CD4-positive, alpha-beta T cell treated with Interleukin-1 beta for 1 hour (primary cell): ENCODE data around the gene ADCY7.
A peak's percentile ranks its signal among the peaks of the same experiment; 100 is the strongest.

Experiments
- DNase-seq, 2 donors: peaks; one replicate each; pipeline ENCODE4 v3.0.0-alpha.2; 2020 to 2022

Gene ADCY7

DNA sequence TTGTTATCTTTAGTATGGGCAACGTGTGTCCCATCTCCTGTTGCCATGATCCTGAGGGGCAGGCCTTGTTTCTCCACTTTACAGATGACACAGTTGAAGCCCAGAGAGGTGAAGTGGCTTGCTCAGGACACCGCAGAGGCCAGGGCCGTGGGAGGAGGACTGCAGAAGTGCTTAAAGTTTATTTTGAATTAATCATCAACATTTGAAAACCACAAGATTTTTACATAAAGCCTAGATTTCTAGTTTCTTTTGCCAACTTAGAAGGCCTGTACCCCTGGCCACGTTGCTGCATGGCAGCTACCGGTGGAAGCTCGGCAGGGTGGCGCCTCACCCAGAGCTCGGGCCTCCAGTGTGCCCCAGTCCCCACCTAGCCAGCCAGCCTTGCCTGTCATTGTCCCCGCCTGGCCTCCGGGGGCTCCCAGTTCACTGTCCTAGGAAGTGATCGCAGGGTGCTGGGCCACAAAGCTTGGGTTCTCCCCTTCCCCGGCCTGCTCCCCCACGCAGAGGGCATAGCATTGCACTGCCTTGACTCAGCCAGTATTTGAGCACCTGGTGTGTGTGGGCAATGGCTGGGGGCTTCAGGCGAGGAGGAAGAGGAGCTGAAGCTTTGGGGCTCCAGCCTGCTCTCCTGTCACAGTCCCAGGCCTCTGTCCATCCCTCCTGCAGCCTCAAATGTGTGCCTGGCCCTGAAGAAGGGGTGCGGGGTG is 14.8 kb upstream of the ADCY7 start:
- no peak for DNase-seq

DNA sequence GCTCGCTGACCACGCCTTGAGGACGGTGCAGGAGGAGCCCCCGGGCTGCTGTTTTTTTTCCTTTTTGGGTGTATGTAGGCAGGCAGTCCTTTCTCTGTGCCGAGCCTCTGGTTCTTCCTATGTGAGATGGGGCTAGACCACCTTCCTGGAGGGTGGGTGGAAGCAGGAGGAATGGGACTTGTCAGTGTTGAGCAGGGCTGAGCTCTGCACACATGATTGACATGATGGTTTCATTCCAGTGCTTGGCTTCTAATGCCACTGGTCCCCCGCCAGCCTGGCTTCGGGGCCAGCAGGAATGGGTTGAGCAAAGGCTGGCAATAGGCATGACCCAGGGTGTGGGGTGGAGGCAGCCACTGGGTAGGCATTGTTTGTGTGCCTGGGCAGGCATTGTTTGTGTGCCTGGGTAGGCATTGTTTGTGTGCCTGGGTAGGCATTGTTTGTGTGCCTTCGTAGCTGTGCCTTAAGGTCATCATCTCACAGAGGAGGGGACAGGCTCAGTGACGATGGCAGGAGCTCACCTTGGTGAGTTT is 14.2 kb upstream of the ADCY7 start:
- DNase-seq, result no peak

DNA sequence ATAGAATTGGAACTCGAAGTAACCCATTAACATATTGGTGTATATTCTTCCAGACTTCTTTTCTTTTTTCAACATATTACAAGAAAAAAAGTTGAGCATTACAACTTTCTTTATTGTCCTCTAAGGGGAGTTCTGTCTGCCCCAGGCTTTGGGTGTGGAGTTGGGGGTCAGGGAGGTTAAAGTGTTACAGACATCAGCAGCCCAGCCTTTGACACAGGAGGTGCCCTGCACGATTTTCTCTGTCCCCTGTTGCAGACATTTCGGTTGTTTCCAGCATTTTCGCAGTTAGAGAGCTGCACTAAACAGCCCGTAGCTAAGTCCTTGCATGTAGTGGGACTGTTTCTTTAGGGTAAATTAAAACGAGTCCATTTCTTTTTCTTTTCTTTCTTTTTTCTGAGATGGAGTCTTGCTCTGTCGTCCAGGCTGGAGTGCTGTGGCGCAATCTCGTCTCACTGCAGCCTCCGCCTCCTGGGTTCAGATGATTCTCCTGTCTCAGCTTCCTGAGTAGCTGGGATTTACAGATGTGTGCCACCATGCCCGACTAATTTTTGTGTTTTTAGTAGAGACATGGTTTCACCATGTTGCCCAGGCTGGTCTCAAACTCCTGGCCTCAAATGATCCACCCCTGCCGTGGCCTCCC is 13.4 kb upstream of the ADCY7 start:
- DNase-seq, result no peak

DNA sequence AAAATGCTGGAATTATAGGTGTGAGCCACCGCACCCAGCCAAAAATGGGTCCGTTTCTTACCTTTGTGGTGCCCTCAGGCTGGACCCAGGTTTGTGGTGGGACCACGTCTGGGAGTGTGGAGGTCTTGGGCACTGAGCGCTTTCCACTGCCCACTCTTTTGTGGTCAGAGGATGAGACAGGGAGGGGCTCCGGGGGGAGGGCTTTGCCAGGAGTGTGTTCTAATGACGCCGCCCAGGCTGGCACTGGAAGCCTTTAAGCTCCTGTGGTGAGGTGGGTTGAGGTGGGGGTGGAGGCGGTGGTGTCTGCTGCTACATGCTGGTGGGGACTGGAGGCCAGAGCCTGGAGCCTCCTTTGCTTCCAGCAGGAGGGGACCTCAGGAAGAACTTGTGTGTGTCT is 12.8 kb upstream of the ADCY7 start:
- DNase-seq, result no peak

DNA sequence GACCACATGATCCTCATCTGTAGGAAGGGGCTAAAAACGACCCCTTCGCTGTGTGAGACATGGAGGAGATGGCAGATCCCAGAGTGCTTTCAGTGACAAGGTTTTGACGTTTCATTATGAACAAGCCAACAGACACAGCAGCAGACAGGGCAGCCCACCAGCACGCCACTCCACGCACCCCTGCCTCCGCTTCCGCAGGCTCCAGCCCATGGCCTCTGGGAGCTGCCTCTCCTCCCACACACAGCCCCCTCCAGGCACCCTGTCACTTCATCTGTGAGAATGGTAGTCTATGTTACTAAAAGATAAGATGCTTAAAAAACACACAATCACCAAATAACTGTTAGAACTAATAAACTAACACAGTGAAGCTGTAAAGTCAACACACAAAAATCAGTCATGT is 12.3 kb upstream of the ADCY7 start:
- no peak for DNase-seq

DNA sequence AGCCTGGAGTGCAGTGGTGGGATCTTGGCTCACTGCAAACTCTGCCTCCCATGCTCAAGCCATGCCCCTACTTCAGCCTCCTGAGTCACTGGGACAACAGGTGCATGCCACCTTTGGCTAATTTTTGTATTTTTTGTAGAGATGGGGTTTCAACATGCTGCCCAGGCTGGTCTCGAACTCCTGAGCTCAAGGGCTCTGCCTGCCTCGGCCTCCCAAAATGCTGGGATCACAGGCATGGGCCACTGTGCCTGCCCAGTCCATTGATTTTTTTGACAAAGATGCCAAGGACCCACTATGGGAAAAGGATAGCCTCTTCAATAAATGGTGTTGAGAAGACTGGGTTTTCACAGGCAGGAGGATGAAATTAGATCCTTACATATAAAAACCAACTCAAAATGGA is 10.8 kb upstream of the ADCY7 start:
- no peak for DNase-seq

DNA sequence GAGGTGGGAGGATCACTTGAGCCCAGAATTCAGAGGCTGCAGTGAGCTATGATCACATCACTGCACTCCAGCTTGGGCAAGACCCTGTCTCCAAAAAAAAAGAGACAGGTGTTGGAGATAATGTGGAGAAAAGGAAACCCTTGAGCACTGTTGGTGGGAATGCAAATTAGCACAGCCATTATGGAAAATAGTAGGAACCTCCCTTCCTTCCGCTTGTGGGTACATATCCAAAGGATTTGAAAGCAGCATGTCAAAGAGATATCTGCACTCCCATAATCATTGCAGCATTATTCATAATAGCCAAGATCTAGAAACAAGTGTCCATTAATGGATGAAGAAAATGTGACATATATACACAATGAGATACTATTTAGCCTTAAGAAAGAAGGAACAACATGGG is 9.7 kb upstream of the ADCY7 start:
- no peak for DNase-seq

DNA sequence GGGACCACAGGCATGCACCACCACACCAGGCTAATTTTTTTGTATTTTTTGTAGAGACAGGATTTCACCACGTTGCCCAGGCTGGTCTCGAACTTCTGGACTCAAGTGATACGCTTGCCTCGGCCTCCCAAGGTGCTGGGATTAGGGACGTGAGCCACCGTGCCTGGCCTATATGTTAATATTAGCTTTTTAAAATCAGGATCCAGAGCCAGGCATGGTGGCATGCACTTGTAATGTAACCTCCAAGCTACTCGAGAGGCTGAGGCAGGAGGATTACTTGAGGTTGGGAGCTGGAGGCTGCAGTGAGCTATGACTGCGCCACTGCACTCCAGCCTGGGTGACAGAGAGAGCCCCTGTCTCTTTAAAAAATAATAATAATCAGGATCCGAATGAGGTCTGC is 8.5 kb upstream of the ADCY7 start:
- DNase-seq, result no peak

DNA sequence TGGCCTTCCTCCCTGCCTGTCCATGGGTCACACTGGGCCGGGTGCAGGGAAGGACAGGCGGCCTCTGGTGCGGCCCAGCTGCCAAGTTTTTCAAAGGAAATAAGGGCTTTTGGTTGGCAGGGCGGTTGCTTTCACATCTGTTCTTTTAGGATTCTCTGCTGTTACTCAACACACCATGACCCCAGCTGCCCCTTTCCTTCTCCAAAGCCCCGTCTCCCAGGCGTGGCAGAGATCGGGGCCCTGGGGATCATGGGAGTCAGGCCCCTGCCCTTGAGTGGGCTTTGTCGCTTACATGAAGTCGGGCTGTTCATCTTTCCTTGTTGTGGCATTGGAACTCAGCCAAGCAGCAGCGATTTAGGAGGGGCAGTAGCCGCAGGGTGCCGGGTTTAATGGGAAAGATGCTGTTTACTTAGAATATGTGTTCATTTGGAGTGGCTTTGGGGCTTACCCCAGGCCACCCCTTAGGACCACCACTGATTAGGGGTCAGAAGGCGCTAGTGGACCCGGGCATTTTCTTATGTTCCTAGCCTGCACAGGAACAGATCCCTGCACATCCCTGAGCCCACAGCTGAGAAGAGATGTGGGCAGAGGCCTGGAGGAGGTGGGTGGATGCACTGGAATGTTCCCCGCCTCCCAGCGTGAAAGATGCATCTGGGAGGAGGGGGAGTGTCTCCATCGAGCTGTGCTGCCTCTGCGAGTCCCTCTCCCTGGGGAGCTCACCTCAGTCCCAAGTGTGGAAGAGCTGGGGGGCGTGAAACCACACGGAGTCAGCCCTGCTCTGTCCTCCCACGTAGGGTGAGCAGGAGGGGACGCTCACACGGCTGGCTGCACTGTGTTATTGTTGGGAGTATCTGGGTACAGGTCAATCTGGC is 6.8 kb upstream of the ADCY7 start:
- no peak for DNase-seq

DNA sequence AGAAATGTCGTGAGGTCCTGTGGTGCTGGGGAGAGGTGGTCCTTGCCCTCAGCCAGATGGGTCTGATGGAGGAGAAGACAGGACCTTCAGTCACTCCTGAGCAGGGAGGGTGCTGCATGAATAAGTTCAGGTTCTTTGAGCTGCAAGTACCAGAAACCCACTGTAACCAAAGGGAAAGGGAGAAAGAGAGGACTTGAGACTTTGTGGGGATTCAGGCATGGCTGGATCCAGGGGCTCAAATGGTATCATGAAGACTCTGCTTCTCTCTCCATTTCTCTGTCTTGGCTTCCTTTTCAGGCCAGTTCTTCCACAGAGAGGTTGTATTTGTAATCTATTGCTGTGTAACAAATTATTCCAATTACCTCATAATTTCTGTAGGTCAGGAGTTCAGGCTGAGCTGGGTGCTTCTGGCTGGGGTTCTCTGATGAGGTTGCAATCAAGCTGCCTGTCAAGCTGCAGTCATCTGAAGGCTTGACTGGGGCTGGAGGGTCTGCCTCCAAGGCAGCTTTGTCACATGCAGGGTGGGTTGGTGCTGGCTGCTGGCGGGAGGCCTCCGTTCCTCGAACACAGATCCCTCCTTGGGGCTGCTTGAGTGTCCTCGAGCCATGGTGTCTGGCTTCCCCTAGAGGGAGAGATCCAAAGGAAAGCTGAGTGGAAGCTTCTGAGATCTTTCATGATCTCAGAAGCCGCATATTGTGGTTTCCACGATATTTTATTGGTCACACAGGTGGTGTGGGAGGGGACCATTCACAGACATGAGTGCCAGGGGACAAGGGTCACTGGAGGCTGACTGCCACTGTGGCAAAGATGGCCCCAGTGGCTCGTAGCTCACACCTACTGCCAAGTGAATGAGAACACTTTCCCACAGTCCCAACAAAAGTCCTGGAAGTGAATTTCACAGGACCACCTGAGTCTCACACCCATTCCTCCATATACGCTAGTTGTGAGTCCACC is 5.9 kb upstream of the ADCY7 start:
- DNase-seq, result no peak

DNA sequence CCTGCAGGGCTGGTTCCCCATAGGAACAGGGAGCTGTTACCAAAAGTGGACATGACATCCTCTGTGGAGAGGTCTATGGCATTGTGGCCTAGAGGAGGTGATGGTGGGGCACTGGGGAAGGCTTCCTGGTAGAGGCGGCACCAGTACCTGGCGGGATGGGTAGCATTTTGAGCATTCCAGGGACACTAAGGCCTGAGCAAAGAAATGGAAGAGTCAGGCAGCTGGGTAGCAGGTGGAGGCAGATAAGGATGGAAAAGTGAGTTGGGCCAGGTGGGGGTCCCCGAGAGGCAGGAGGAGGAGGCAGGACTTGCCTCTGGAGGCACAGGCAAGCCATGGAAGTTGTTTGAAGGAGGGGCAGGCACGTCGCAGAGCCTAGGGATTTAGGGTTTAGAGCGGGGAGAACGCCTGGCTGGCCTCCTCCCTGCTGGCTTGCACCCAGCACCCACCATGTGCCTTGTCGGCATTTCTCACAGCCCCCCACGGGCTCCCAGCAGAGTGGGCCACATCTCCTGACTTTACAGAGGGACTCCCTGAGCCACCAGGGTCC is 5.1 kb upstream of the ADCY7 start:
- DNase-seq, result no peak

DNA sequence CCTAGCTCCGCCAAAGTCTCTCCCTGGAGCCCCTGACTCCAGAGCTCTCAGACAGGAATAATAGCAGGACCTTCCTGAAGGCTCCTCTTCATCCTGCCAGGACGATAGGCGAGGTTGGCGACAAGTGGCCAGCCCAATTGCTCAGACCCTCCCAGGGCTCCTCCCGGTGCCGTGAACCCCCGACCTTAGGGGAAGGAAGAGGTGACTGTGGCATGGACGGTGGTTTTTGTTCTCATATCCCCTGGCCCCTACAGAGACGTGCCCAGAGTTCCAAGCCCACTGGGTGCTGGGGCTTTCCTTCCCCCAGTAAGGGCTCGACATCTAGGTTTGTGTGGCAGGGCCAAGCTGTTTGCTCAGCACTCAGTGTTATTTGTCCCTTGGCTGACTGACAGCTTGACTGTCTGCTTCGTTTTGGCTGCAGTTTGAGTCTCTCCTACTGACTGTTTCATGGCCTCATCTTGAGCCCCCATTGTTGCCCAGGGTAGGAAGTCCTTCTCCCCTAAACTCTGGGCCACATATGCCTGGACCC is 4.6 kb upstream of the ADCY7 start:
- no peak for DNase-seq

DNA sequence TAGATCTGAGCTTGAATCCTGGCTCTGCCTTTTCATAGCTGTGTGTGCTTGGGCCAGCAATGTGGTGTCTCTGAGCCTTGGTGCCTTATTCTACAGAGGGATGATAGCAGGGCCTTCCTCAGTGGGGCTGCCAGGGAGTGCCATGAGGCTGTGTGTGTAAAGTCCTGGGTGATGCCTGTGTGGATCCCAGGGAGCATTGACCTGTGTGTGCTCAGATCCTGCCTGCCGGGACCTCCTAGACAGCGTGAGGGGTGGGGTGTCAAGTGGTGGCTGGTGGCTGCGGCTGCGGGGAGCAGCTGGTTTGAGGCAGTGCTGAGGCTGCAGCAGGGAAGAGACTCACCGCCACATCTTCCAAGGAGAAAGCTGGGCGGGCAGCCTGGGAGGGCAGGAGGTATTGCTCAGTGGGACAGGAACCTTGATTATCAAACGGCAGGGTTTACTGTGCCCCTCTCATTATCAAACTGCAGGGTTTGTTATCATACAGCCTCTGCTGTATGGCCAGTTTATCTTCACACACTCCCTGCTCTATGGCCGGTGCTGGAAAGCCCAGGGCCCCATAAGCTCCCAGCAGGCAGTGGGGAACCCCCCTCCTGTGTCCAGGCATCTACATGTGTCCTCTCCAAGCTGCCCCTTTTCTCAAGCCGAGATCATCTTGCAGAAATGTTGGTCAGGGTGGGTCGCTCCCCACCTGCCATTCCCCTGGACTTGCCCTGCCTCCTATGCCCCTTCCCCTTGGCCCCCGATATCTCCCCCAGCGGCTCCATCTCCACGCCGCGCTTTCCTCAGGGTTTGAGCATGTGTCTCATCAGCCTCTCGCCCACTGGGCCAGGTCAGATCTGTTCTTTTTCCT is 3.1 kb upstream of the ADCY7 start:
- no peak for DNase-seq

DNA sequence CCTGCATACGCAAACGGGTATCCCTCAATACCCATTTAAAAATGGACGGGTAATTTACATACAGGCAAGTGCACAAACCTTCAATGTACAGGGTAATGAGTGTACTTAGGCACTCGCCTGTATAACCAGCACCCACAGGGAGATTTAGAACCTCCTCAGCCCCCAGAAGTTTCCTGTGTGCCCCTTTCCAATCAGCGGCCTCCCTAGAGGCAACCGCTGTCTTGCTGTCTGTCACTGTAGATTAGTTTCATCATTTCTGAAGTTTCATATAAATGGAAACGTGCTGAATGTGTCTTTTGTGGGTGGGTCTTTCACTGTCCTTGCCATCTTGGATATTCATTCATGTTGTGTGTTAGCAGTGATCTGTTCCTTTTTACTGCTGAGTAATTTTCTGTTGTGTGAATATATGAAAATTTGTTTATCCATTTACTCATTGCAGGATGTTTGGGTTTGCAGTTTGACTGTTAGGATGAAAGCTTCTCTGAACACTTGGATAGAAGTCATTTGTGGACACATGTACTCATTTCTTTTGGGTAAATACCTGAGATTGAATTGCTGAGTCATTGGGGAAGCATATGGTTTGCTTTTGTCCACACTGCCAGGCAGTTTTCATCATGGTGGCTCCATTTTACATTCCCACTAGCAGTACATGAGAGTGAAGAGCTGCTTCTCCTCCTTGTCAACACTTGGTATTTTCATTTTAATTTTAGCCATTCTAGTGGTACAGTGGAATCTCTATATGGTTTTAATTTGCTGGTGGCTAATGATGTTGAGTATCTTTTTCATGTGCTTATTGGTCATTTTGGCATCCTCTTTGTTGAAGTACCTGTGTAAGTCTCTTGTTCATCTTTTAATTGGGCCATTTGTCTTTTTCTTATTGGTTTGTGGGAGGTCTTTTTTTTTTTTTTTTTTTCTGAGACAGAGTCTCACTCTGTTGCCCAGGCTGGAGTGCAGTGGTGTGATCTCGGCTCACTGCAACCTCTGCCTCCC is 2.1 kb upstream of the ADCY7 start:
- DNase-seq, result no peak

DNA sequence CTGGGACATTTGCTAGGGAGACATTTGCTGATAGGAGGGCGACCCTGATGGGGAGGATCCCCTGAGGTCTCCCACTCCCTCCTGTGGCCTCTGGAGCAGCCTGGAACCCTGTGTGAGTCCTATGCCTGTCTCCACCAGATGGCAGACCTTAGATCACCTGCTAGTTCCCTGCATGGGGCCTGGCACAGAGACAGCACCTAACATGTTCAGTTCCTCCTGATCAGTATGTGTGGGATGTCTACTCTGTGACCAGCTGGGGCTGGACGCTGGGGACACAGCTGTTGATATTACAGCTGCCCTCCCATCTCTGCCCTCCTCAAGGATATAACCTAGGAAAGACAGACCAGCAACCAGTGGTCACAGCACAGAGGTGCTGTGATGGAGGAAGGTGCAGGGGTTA is 1.1 kb upstream of the ADCY7 start:
- peak; percentile 56 to 68 for DNase-seq

DNA sequence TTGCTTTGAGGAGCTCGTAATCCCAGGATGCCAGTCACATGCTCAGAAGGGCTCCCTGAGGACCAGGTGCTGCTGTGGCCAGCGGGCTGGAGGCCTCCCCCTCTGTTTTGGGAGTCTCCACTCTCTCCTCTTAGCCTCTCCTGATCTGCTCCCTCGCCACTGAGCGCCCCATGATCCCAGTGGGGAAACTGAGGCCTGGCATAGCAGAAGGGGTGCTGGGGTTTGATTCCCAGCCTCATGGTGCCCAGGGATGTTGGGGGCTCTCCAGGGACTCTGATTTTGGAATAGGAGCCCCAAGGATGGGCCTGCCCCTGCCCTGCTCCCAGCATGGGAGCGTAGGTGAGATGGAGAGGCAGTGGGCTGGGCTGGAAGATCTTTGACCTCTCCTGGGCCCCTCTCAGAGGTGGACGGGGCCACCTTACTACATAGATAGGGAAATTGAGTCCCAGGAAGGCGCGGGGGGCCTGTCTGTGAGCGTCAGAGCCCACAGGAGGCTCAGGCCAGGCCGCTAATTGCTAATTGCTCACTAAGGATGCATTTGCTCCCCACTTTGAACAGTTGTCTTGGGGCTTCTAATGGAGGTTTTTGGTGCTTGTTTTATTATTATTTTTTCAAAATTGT is 525 bp upstream of the ADCY7 start:
- DNase-seq, result no peak

DNA sequence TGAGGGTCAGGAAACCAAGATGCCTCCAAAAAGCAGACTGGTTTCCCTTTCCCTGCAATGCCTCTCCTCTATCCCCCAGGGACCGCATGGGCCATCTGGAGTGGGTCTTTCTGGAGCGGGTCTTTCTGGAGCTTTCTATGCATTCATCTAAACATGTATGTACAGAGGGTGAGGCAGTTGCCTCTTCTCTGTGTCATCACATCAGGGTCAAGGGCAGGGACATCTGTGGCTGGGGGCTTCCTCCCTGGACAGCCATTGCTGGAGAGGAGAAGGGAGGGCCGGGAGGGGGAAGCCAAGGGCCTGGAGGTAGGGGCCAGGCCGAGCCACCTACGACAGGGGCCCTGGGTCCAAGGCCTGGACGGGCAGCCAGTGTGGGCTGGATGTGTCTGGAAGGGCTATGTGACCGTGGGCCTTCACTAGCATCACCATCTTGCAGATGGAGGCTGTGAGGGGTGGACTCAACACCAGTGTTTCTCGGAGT is 840 bp downstream of the ADCY7 start:
- no peak for DNase-seq

DNA sequence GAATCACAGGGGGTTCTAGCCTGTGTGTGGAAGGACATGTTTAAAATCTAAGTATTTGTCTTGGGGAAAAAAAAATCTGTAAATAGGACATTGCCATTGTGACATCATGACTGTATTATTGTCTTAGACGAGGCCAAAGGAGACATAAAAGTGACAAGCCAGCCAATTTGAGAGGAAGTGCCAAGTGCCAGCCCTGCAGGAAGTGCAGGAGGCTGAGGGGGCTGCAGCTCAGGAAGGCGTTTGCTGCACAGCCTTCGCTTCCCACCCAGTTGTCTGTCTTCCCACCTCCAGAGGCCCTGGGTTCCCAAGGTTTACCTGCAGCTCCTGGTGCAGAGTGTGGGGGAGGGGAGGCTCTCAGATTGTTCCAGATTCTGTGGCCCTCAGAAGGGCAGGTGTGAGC is 1.3 kb downstream of the ADCY7 start:
- DNase-seq, result peak in 1 of 2 donors; percentile 34

DNA sequence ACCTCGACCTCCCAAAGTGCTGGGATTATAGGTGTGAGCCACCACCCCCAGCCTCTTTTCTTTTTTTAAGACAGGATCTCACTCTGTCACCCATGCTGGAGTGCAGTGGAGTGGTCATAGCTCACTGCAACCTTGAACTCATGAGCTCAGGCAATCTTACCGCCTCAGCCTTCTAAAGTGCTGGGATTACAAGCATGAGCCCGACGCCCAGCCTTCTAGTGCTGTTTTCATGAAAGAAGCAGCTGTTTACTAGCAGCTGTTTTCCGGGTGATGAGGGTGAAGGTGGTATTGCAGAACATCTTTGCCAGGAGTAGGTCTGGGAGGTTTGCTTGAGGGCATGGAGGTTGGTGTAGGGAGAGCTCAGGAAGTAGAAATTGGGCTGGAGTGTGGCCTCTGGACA is 2.0 kb downstream of the ADCY7 start:
- no peak for DNase-seq
